ENCODE measurements around the gene GPM6B. TPM values are rescaled to one million over a fixed set of nuclear protein-coding genes. Genes with fewer than 3 reads are reported as not detected.

The GPM6B gene
- total and polyA plus RNA-seq, 8 donors, result 0.29 to 67.9 (median 8.3) TPM

- H3K4me1 ChIP-seq, result no peaks in the 10 kb centered on the region
- intact Hi-C loops (cut with DNase I; ENCODE audit: low total_unique reads), result no loop called here
- H3K27ac ChIP-seq, result no peak overlapping the region
- H3K27me3 ChIP-seq, result peaks cover 0 to 10% (median 0%) of the 10 kb centered on the region in 3 donors
- no peak overlapping the region for H3K4me3 ChIP-seq
- H3K9me3 ChIP-seq, result no peaks in the 10 kb centered on the region
- WGBS, 5 donors, result 85 to 95% (median 92%) methylated on average over 4 of the region's 4 CpGs
- no peak for TF ChIP-seq EP300 (IDR thresholded peaks at IDR 0.05)
- TF ChIP-seq CTCF (IDR thresholded peaks at IDR 0.05), result no peak
- no peak for TF ChIP-seq POLR2A (IDR thresholded peaks at IDR 0.05)
- DNase-seq, result no peak
- no peaks in the 10 kb centered on the region for H3K36me3 ChIP-seq
Measured at GRCh38 chrX:13828392-13828791, 11.5 kb upstream of the GPM6B start.

- TF ChIP-seq POLR2A (IDR thresholded peaks at IDR 0.05) (no peak), EP300 (IDR thresholded peaks at IDR 0.05) (no peak), CTCF (IDR thresholded peaks at IDR 0.05) (no peak), POLR2AphosphoS5 (IDR thresholded peaks at IDR 0.05) (no peak)
- peaks cover 0 to 10% (median 0%) of the 10 kb centered on the region in 3 donors for H3K27me3 ChIP-seq
- H3K4me3 ChIP-seq, result no peak overlapping the region
- no peaks in the 10 kb centered on the region for H3K36me3 ChIP-seq
- H3K9me3 ChIP-seq, result no peaks in the 10 kb centered on the region
- intact Hi-C loops (cut with DNase I; ENCODE audit: low total_unique reads), result no loop called here
- DNase-seq, result no peak
- WGBS, 5 donors, result 88 to 93% (median 89%) methylated on average over 8 to 9 of the region's 9 CpGs
- no peak overlapping the region for H3K27ac ChIP-seq
- no peaks in the 10 kb centered on the region for H3K4me1 ChIP-seq
Measured at GRCh38 chrX:13827298-13828090, 10.6 kb upstream of the GPM6B start.

- H3K9me3 ChIP-seq, result no peaks in the 10 kb centered on the region
- H3K27ac ChIP-seq, result no peak overlapping the region
- TF ChIP-seq POLR2A (IDR thresholded peaks at IDR 0.05) (no peak), POLR2AphosphoS5 (IDR thresholded peaks at IDR 0.05) (no peak), EP300 (IDR thresholded peaks at IDR 0.05) (no peak), CTCF (IDR thresholded peaks at IDR 0.05) (no peak)
- no peak for DNase-seq
- H3K36me3 ChIP-seq, result no peaks in the 10 kb centered on the region
- WGBS, 5 donors, result 77 to 89% (median 85%) methylated on average over 4 to 5 of the region's 5 CpGs
- no peak overlapping the region for H3K4me3 ChIP-seq
- peaks cover 0 to 10% (median 0%) of the 10 kb centered on the region in 3 donors for H3K27me3 ChIP-seq
- intact Hi-C loops (cut with DNase I; ENCODE audit: low total_unique reads), result no loop called here
- H3K4me1 ChIP-seq, result no peaks in the 10 kb centered on the region
Measured at GRCh38 chrX:13826770-13827169, 9.9 kb upstream of the GPM6B start.

GRCh38 chrX:13825178-13825762, 8.4 kb upstream of the GPM6B start:
- TF ChIP-seq POLR2AphosphoS5 (IDR thresholded peaks at IDR 0.05) (no peak), EP300 (IDR thresholded peaks at IDR 0.05) (no peak), CTCF (IDR thresholded peaks at IDR 0.05) (no peak), POLR2A (IDR thresholded peaks at IDR 0.05) (no peak)
- 66 to 81% (median 70%) methylated on average over 6 of the region's 6 CpGs for WGBS, 5 donors
- Histone ChIP-seq H3K4me1 (no peaks in the 10 kb centered on the region), H3K9me3 (no peaks in the 10 kb centered on the region), H3K27ac (no peak overlapping the region), H3K36me3 (no peaks in the 10 kb centered on the region), H3K27me3 (peaks cover 0 to 15% (median 0%) of the 10 kb centered on the region in 3 donors), H3K4me3 (no peak overlapping the region)
- peak in 1 of 2 donors; percentile 12 for DNase-seq
- intact Hi-C loops (cut with DNase I; ENCODE audit: low total_unique reads), result no loop called here

Measured in stomach (tissue), 9 donors.